Vagina (tissue), 2 donors: ENCODE results near the gene SYNDIG1. TPM values are rescaled to one million over a fixed set of nuclear protein-coding genes. Genes with fewer than 3 reads are reported as not detected.

Experiments
- DNase-seq, 2 donors: peaks; one replicate each; pipeline ENCODE4 v3.0.0-alpha.2; 2017; ENCODE audit errors: extremely low spot score in 2 of 2
- H3K27ac ChIP-seq: fragments of 200-600 bp; sonication (generic); one replicate; pipeline ENCODE4 v1.5.1; 2019
- H3K27me3 ChIP-seq: fragments of 200-600 bp; sonication (generic); one replicate; pipeline ENCODE4 v1.5.1; 2019
- H3K36me3 ChIP-seq, 2 donors: fragments of 200-600 bp; sonication (generic); one replicate each; pipeline ENCODE4 v1.5.1; 2017 to 2019
- H3K4me1 ChIP-seq: fragments of 200-600 bp; sonication (generic); one replicate; pipeline ENCODE4 v1.5.1; 2019
- H3K4me3 ChIP-seq, 2 donors: fragments of 200-600 bp; sonication (generic); 1 replicate in 1 of 2; 2 replicates in 1 of 2; pipeline ENCODE4 v1.5.1; 2016 to 2019
- H3K9me3 ChIP-seq: fragments of 200-600 bp; sonication (generic); one replicate; pipeline ENCODE4 v1.5.1; 2019
- CTCF ChIP-seq, 3 experiments: fragments of 450-650 bp in 2 of 3; fragments of 200-600 bp in 1 of 3; sonication (generic) in 1 of 3; IDR thresholded peaks; one replicate each; pipeline ENCODE4 v1.5.1; 2017 to 2019; ENCODE audit warnings: antibody characterized with exemption in 3 of 3, mild to moderate bottlenecking in 2 of 3, moderate library complexity in 2 of 3
- POLR2A ChIP-seq, 2 donors: fragments of 450-650 bp; IDR thresholded peaks; one replicate each; pipeline ENCODE4 v1.6.1; 2017; ENCODE audit warnings: antibody characterized with exemption in 2 of 2, mild to moderate bottlenecking in 2 of 2, moderate library complexity in 2 of 2
- POLR2AphosphoS5 ChIP-seq, 2 donors: sonication (generic); formaldehyde crosslinking; IDR thresholded peaks; one replicate each; pipeline ENCODE4 v1.9.0; 2017; ENCODE audit warnings: antibody characterized with exemption in 2 of 2, mild to moderate bottlenecking in 2 of 2, low read depth in 1 of 2; ENCODE audit not compliant: insufficient read depth in 1 of 2
- intact Hi-C: fragments of 100-400 bp; cut with DNase I; formaldehyde crosslinking; loops from one replicate; pipeline ENCODE4 v1.15.1; 2023
- total RNA-seq: library from RNA; depleted of rRNA; stranded (reverse); fragments of >200 nt; gene quantifications from one replicate; pipeline ENCODE4 v1.2.3, GENCODE V29; 2016

Gene SYNDIG1
- total RNA-seq, 1 donor from 2014 or later: 3.2 TPM

- Histone ChIP-seq H3K9me3 (no peaks in the 10 kb centered on the region), H3K27ac (no peak overlapping the region), H3K36me3 (no peaks in the 10 kb centered on the region), H3K4me3 (no peak overlapping the region), H3K27me3 (no peaks in the 10 kb centered on the region), H3K4me1 (no peaks in the 10 kb centered on the region)
- intact Hi-C loops: no loop called here
- TF ChIP-seq POLR2AphosphoS5 (IDR thresholded peaks at IDR 0.05; ENCODE audit: insufficient read depth in 1 of 2, low read depth in 1 of 2) (no peak), CTCF (IDR thresholded peaks at IDR 0.05) (no peak), POLR2A (IDR thresholded peaks at IDR 0.05) (no peak)
- no peak for DNase-seq
Observed at GRCh38 chr20:24436160-24436559, 33.3 kb upstream of the SYNDIG1 start.

DNA sequence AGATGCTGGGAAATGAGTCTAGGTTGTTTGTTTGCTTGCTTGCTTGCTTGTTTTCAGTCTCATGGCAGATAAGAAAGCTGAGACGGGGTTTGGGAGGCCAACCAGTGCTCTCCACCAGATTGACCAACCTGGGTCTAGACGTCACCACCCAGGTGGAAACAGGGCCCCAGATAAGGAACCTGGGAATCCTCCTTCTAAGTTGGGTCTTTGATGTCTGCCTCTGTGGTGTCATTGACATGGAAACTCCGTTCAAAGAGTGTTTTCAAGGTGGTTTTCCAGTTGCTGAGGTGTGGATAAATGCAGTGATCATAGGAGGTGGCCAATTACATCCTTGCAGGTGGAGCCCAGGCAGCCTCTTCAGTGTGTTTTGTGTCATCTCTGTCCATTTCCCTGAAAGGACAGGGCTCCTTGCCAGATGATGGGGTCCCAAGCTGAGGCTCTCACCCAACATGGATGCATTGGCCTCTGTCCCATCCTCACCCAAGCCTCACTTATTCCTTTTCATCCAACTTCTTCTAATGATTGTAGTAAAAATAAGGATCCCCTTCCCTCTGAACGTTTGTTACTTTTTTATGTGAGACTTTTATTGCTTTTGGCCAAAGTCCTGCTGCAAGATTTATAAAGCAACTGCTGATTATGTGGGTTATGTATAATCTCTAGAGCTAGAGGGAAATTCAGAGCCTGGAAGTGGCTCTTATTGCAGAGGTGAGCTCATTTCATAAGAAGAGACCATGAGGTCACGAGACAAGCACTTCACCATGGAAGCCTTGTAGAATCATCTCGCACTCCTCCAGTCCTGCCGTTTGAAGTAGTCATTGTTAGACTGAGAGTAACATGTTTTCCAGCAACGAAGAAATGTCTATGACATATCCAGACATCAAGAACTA lies 32.0 kb upstream of the SYNDIG1 start:
- Histone ChIP-seq H3K27ac (no peak overlapping the region), H3K9me3 (no peaks in the 10 kb centered on the region), H3K36me3 (no peaks in the 10 kb centered on the region), H3K27me3 (no peaks in the 10 kb centered on the region), H3K4me1 (no peaks in the 10 kb centered on the region), H3K4me3 (no peak overlapping the region)
- DNase-seq: peak in 1 of 2 donors; percentile 62
- TF ChIP-seq POLR2A (IDR thresholded peaks at IDR 0.05) (no peak), POLR2AphosphoS5 (IDR thresholded peaks at IDR 0.05; ENCODE audit: insufficient read depth in 1 of 2, low read depth in 1 of 2) (no peak)
- intact Hi-C loops: no loop called here

DNA sequence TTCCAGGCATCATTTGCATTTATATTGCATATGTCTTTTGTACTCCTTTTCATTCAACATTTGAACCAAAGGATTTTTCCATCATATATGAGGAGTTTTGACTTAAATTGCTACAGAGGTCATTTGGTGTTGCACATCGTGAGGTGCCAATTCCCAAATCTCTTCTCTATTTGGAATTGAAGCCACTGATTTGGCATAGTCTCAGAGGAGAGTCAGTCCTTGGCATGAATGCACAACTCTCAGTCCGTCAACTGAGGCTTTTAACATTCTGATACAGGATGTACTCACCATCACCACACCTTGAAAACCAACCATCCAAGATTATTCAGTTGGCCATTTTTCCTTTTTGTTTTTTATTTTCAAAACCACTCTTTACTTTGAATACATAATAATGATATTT lies 31.1 kb upstream of the SYNDIG1 start:
- Histone ChIP-seq H3K9me3 (no peaks in the 10 kb centered on the region), H3K27me3 (no peaks in the 10 kb centered on the region), H3K4me3 (no peak overlapping the region), H3K4me1 (no peaks in the 10 kb centered on the region), H3K36me3 (no peaks in the 10 kb centered on the region), H3K27ac (no peak overlapping the region)
- intact Hi-C loops: no loop called here
- TF ChIP-seq CTCF (IDR thresholded peaks at IDR 0.05) (no peak), POLR2A (IDR thresholded peaks at IDR 0.05) (no peak), POLR2AphosphoS5 (IDR thresholded peaks at IDR 0.05; ENCODE audit: insufficient read depth in 1 of 2, low read depth in 1 of 2) (no peak)
- DNase-seq: no peak

GRCh38 chr20:24439737-24440387 lies 29.6 kb upstream of the SYNDIG1 start:
- peak in 1 of 2 donors; percentile 72 for DNase-seq
- Histone ChIP-seq H3K27me3 (no peaks in the 10 kb centered on the region), H3K36me3 (no peaks in the 10 kb centered on the region), H3K27ac (no peak overlapping the region), H3K9me3 (no peaks in the 10 kb centered on the region), H3K4me1 (no peaks in the 10 kb centered on the region), H3K4me3 (no peak overlapping the region)
- TF ChIP-seq CTCF (IDR thresholded peaks at IDR 0.05) (no peak), POLR2A (IDR thresholded peaks at IDR 0.05) (no peak), POLR2AphosphoS5 (IDR thresholded peaks at IDR 0.05; ENCODE audit: insufficient read depth in 1 of 2, low read depth in 1 of 2) (no peak)
- intact Hi-C loops: no loop called here

DNA sequence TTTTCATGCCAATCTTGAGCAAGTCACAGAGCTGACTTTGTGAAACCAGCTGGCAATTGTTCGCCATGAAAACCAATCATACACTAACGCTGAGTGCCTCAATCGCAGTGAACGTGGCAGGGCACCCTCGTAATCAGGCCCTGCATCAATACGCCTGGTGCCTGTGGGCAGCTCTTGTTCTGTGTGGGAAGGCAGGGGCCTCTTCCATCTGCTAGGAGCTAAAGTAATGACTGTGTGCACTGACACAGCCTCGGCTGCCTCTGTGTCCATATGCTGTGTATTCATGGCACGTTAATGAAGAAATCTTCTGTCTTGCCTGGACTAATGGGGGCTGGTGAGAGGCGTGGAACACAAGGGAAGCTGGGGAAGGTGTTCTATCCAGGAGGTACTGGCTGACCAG lies 27.8 kb upstream of the SYNDIG1 start:
- intact Hi-C loops: no loop called here
- Histone ChIP-seq H3K36me3 (no peaks in the 10 kb centered on the region), H3K4me3 (no peak overlapping the region), H3K27ac (no peak overlapping the region), H3K27me3 (no peaks in the 10 kb centered on the region), H3K4me1 (no peaks in the 10 kb centered on the region), H3K9me3 (no peaks in the 10 kb centered on the region)
- peak in 1 of 2 donors; percentile 76 for DNase-seq
- no peak for TF ChIP-seq POLR2A (IDR thresholded peaks at IDR 0.05)
- TF ChIP-seq CTCF (IDR thresholded peaks at IDR 0.05): no peak
- no peak for TF ChIP-seq POLR2AphosphoS5 (IDR thresholded peaks at IDR 0.05; ENCODE audit: insufficient read depth in 1 of 2, low read depth in 1 of 2)
